NB4 (cell line): ENCODE results near the gene INHBC.
"Not testable (repeated sequence)": the region's sequence is repeated elsewhere in the genome, so short reads cannot be mapped to it uniquely, and the experiment has no call there.

Experiments
- DNase-seq: peaks from one replicate; pipeline ENCODE4 v3.0.0; 2010; ENCODE audit warnings: low read depth
- H3K4me3 ChIP-seq: one replicate; pipeline ENCODE4 v1.5.1; 2011; ENCODE audit warnings: mild to moderate bottlenecking, low read depth, low read length, moderate library complexity
- MYC ChIP-seq: IDR thresholded peaks from 2 replicates; pipeline ENCODE4 v1.6.1; 2011; ENCODE audit warnings: low read depth, low read length
- POLR2A ChIP-seq: IDR thresholded peaks from 2 replicates; pipeline ENCODE4 v1.6.1; 2011; ENCODE audit warnings: mild to moderate bottlenecking; ENCODE audit not compliant: insufficient read length; ENCODE audit errors: extremely low read depth
- TF ChIP-seq, protein P1 (sequence below): IDR thresholded peaks from one replicate; pipeline ENCODE4 v1.5.1; 2012; ENCODE audit warnings: low read depth, low read length
- TF ChIP-seq, protein P2 (sequence below): IDR thresholded peaks from 2 replicates; pipeline ENCODE4 v1.6.1; 2011; ENCODE audit warnings: low read depth, low read length

The INHBC gene

GRCh38 chr12:57395121-57395520 lies 39.5 kb upstream of the INHBC start:
- no peak for DNase-seq
- TF ChIP-seq MYC (no peak), POLR2A (no peak)
- TF ChIP-seq, protein P1, sequence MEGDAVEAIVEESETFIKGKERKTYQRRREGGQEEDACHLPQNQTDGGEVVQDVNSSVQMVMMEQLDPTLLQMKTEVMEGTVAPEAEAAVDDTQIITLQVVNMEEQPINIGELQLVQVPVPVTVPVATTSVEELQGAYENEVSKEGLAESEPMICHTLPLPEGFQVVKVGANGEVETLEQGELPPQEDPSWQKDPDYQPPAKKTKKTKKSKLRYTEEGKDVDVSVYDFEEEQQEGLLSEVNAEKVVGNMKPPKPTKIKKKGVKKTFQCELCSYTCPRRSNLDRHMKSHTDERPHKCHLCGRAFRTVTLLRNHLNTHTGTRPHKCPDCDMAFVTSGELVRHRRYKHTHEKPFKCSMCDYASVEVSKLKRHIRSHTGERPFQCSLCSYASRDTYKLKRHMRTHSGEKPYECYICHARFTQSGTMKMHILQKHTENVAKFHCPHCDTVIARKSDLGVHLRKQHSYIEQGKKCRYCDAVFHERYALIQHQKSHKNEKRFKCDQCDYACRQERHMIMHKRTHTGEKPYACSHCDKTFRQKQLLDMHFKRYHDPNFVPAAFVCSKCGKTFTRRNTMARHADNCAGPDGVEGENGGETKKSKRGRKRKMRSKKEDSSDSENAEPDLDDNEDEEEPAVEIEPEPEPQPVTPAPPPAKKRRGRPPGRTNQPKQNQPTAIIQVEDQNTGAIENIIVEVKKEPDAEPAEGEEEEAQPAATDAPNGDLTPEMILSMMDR, result no peak
- TF ChIP-seq, protein P2, sequence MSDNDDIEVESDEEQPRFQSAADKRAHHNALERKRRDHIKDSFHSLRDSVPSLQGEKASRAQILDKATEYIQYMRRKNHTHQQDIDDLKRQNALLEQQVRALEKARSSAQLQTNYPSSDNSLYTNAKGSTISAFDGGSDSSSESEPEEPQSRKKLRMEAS, result no peak
- no peak overlapping the region for H3K4me3 ChIP-seq

GRCh38 chr12:57397441-57397840 lies 37.1 kb upstream of the INHBC start:
- TF ChIP-seq, protein P2, result no peak
- TF ChIP-seq, protein P1, result no peak
- TF ChIP-seq POLR2A, result no peak
- no peak for TF ChIP-seq MYC
- no peak for DNase-seq
- H3K4me3 ChIP-seq, result no peak overlapping the region

DNA sequence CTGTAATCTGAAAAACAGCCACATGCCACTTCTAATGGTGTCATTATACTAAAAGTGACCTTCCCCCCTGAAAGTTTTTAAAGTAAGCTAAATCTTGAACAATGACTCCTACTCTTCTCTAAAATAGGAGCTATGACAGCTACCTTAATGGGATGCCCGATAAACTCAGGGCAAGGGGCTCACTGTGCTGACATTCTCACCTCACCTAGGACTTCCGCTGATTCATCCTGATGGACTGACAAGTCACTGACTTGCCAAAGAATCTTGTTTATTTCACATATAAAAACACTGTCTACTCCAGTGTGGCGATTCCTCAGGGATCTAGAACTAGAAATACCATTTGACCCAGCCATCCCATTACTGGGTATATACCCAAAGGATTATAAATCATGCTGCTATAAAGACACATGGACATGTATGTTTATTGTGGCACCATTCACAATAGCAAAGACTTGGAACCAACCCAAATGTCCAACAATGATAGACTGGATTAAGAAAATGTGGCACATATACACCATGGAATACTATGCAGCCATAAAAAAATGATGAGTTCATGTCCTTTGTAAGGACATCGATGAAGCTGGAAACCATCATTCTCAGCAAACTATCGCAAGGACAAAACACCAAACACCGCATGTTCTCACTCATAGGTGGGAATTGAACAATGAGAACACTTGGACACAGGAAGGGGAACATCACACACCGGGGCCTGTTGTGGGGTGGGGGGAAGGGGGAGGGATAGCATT lies 34.7 kb upstream of the INHBC start:
- H3K4me3 ChIP-seq, DNase-seq: not testable (repeated sequence)

DNA sequence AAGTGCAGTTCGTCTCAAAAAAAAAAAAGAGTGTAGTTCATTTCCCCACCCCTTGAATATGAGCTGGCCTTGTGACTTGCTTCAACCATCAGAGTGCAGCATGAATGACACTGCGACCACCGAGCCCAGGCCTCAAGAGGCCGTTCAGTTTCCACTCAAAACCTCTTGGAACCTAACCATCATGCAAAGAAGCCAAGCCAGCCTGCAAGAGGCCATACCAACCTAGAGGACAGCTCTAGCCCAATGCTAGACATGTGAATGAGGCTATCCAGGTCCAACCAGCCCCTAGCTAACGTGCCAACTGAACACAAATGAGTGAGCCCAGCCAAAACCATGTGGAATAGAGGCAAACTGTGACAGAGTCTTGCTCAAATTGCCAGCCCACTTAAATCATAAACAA lies 33.4 kb upstream of the INHBC start:
- no peak for TF ChIP-seq POLR2A
- TF ChIP-seq, protein P2, result no peak
- TF ChIP-seq, protein P1, result no peak
- no peak for DNase-seq
- H3K4me3 ChIP-seq, result no peak overlapping the region

DNA sequence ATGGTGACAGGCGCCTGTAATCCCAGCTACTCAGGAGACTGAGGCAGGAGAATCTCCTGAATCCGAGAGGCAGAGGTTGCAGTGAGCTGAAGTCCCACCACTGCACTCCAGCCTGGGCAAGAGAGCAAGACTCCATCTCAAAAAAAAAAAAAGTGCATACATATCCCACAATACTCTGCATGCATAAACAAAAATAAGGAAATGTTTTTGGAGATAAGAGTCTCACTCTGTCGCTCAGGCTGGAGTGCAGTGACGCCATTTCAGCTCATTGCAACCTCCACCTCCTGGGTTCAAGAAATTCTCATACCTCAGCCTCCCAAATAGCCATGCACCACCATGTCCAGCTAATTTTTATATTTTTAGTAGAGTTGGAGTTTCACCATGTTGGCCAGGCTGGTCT lies 32.4 kb upstream of the INHBC start:
- DNase-seq, H3K4me3 ChIP-seq: not testable (repeated sequence)

DNA sequence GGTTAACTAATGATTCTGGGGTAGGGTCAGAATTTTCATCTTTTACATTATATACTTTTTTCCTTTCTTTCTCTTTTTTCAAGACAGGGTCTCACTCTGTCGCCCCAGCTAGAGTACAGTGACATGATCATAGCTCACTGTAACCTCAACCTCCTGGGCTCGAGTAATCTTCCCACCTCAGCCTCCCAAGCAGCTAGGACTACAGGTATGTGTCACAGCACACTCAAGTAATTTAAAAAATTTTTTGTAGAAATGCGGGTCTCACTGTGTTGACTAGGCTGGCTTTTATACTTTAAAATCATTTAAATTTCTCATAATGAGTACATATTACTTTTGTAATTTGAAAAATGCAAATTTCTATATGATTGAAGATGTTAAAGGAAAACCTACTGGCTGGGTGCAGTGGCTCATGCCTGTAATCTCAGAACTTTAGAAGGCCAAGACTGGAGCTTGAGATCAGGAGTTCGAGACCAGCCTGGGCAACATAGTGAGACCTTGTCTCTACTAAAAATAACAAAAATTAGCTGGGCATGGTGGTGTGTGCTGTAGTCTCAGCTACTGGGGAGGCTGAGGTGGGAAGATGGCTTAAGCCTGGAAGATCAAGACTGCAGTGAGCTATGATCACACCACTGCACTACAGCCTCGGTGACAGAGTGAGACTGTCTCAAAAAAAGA lies 29.5 kb upstream of the INHBC start:
- TF ChIP-seq, protein P2, result no peak
- no peak for TF ChIP-seq MYC
- no peak for TF ChIP-seq POLR2A
- TF ChIP-seq, protein P1, result no peak
- no peak overlapping the region for H3K4me3 ChIP-seq
- no peak for DNase-seq

DNA sequence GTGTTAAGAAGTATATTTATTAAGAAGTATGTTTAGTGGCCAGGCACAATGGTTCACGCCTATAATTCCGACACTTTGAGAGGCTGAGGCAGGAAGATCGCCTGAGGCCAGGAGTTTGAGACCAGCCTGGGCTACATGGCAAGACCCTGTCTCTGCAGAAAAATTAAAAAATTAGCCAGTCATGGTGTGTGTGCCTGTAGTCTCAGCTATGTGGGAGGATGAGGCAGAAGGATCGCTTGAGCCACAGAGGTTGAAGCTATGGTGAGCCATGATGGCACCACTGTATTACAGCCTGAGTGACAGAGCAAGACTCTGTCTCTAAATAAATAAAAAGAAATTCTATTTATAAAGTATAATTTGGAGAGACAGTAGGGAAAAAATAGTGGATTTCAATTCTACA lies 24.1 kb upstream of the INHBC start:
- H3K4me3 ChIP-seq, result no peak overlapping the region
- DNase-seq, result no peak
- TF ChIP-seq POLR2A, result no peak
- no peak for TF ChIP-seq MYC
- TF ChIP-seq, protein P2, result no peak
- TF ChIP-seq, protein P1, result no peak

DNA sequence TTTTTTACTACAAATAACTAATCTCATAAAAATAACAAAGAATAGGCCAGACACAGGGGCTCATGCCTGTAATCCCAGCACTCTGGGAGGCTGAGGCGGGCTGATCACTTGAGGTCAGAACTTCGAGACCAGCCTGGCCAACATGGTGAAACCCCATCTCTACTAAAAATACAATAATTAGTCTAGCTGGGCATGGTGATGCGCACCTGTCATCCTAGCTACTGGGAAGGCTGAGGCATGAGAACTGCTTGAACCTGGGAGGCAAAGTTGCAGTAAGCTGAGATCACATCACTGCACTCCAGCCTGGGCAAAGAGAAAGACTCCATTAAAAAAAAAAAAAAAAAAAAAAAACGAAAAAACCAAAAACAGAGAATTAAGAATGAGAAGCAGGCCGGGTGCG lies 20.4 kb upstream of the INHBC start:
- DNase-seq, H3K4me3 ChIP-seq: not testable (repeated sequence)
